WI38 (cell line): ENCODE measurements around the gene SCLY.
"Not testable (repeated sequence)": the region's sequence is repeated elsewhere in the genome, so short reads cannot be mapped to it uniquely, and the experiment has no call there.

Experiments used
- H3K4me3 ChIP-seq: 2 replicates; pipeline ENCODE4 v1.5.1; 2011; ENCODE audit warnings: low read depth, mild to moderate bottlenecking, control low read depth, low read length
- CTCF ChIP-seq: IDR thresholded peaks from 2 replicates; pipeline ENCODE4 v1.5.1; 2012; ENCODE audit warnings: low read depth, mild to moderate bottlenecking, control low read depth, low read length

The SCLY gene

GRCh38 chr2:238030422-238031155, 30.2 kb upstream of the SCLY start:
- no peak for TF ChIP-seq CTCF

GRCh38 chr2:238031751-238032150, 29.1 kb upstream of the SCLY start:
- no peak overlapping the region for H3K4me3 ChIP-seq
- TF ChIP-seq CTCF, result no peak

More at GRCh38 chr2:238030422-238031155, 30.2 kb upstream of the SCLY start:
- H3K4me3 ChIP-seq, result no peak overlapping the region

GRCh38 chr2:238032755-238033337, 28.0 kb upstream of the SCLY start:
- H3K4me3 ChIP-seq, result no peak overlapping the region
- no peak for TF ChIP-seq CTCF

- not testable (repeated sequence) for H3K4me3 ChIP-seq
Observed at GRCh38 chr2:238033991-238034390, 26.8 kb upstream of the SCLY start.

GRCh38 chr2:238038203-238038602, 22.6 kb upstream of the SCLY start:
- TF ChIP-seq CTCF, result no peak
- H3K4me3 ChIP-seq, result no peak overlapping the region

GRCh38 chr2:238039151-238039550, 21.6 kb upstream of the SCLY start:
- no peak overlapping the region for H3K4me3 ChIP-seq
- no peak for TF ChIP-seq CTCF

GRCh38 chr2:238039985-238040384, 20.8 kb upstream of the SCLY start:
- TF ChIP-seq CTCF, result no peak
- H3K4me3 ChIP-seq, result no peak overlapping the region
